Ishikawa (cell line): Measurements from ENCODE around the gene ASIC3.

Experiments used
- CEBPB ChIP-seq: IDR thresholded peaks from 2 replicates; pipeline ENCODE4 v1.6.1; 2012
- CREB1 ChIP-seq: IDR thresholded peaks from 2 replicates; pipeline ENCODE4 v1.6.1; 2012; ENCODE audit warnings: low read depth
- EGR1 ChIP-seq: IDR thresholded peaks from 2 replicates; pipeline ENCODE4 v1.6.1; 2012
- EP300 ChIP-seq: IDR thresholded peaks from 2 replicates; pipeline ENCODE4 v1.6.1; 2012; ENCODE audit warnings: borderline replicate concordance
- FOXM1 ChIP-seq: IDR thresholded peaks from 2 replicates; pipeline ENCODE4 v1.6.1; 2012; ENCODE audit warnings: low read depth, borderline replicate concordance
- MAX ChIP-seq: IDR thresholded peaks from 2 replicates; pipeline ENCODE4 v1.6.1; 2012
- NFIC ChIP-seq: IDR thresholded peaks from 2 replicates; pipeline ENCODE4 v1.6.1; 2012
- RAD21 ChIP-seq: IDR thresholded peaks from 2 replicates; pipeline ENCODE4 v1.6.1; 2012; ENCODE audit warnings: low read depth
- REST ChIP-seq: IDR thresholded peaks from 2 replicates; pipeline ENCODE4 v1.6.1; 2012; ENCODE audit warnings: low read depth, mild to moderate bottlenecking
- TAF1 ChIP-seq: IDR thresholded peaks from 2 replicates; pipeline ENCODE4 v1.6.1; 2012; ENCODE audit warnings: low read depth, mild to moderate bottlenecking
- TCF12 ChIP-seq: IDR thresholded peaks from 2 replicates; pipeline ENCODE4 v1.6.1; 2012; ENCODE audit warnings: low read depth
- TEAD4 ChIP-seq: IDR thresholded peaks from 2 replicates; pipeline ENCODE4 v1.6.1; 2012
- USF1 ChIP-seq: IDR thresholded peaks from 2 replicates; pipeline ENCODE4 v1.6.1; 2012
- YY1 ChIP-seq: IDR thresholded peaks from 2 replicates; pipeline ENCODE4 v1.6.1; 2012; ENCODE audit warnings: low read depth
- ZBTB7A ChIP-seq: IDR thresholded peaks from 2 replicates; pipeline ENCODE4 v1.6.1; 2012; ENCODE audit warnings: low read depth

ASIC3 gene

GRCh38 chr7:151093748-151094147 is 45.4 kb downstream of the ASIC3 start:
- TF ChIP-seq EP300 (no peak), RAD21 (no peak)

GRCh38 chr7:151094675-151095074 is 46.3 kb downstream of the ASIC3 start:
- TF ChIP-seq YY1 (no peak), ZBTB7A (no peak), USF1 (no peak), CREB1 (no peak), EGR1 (no peak), FOXM1 (no peak), NFIC (no peak), REST (no peak), MAX (no peak)

- TF ChIP-seq MAX: no peak
- TF ChIP-seq EP300: no peak
- TF ChIP-seq ZBTB7A: no peak
- TF ChIP-seq YY1: no peak
- TF ChIP-seq TEAD4: no peak
- TF ChIP-seq REST: no peak
- TF ChIP-seq CREB1: no peak
- TF ChIP-seq TAF1: no peak
- TF ChIP-seq TCF12: no peak
- TF ChIP-seq EGR1: no peak
- no peak for TF ChIP-seq USF1
Observed at GRCh38 chr7:151095123-151095797, 46.9 kb downstream of the ASIC3 start.

GRCh38 chr7:151095828-151096475 is 47.6 kb downstream of the ASIC3 start:
- TF ChIP-seq FOXM1 (no peak), TEAD4 (no peak), CREB1 (no peak)

- TF ChIP-seq MAX (no peak), CREB1 (no peak), CEBPB (no peak), EGR1 (no peak), EP300 (no peak), REST (no peak), FOXM1 (no peak), RAD21 (no peak)
Observed at GRCh38 chr7:151099486-151100211, 51.3 kb downstream of the ASIC3 start.
